HEK293 (cell line): ENCODE results near the gene ANKRD40.
A peak's percentile ranks its signal among the peaks of the same experiment; 100 is the strongest.

ENCODE experiments used
- CTCF ChIA-PET: fragments of 350-600 bp; formaldehyde crosslinking; extraction: SDS; loops from one replicate; lab custom pipeline; 2021; ENCODE audit warnings: antibody characterized with exemption; lab: Yijun Ruan, JAX
- POLR2A ChIA-PET: fragments of 300-600 bp; formaldehyde crosslinking; extraction: SDS; loops from one replicate; lab custom pipeline; 2020; ENCODE audit warnings: antibody characterized with exemption, inconsistent platforms; lab: Yijun Ruan, JAX
- H3K27ac ChIP-seq: fragments of 200-500 bp; sonication (Bioruptor generic); 2 replicates; pipeline ENCODE4 v1.5.1; 2014; ENCODE audit warnings: low read depth, low read length, control low read depth, inconsistent platforms; ENCODE audit errors: extremely low read depth
- H3K36me3 ChIP-seq, 2 experiments: fragments of 200-500 bp in 1 of 2; sonication (Bioruptor generic) in 1 of 2; 1 replicate in 1 of 2; 2 replicates in 1 of 2; pipeline ENCODE4 v1.5.1; 2014 to 2017; ENCODE audit warnings: inconsistent platforms in 2 of 2, low read length in 2 of 2; ENCODE audit not compliant: control insufficient read depth in 2 of 2, insufficient read depth in 1 of 2
- H3K4me1 ChIP-seq: fragments of 200-500 bp; sonication (Bioruptor generic); 2 replicates; pipeline ENCODE4 v1.5.1; 2014; ENCODE audit warnings: mild to moderate bottlenecking, low read length, inconsistent platforms; ENCODE audit not compliant: control insufficient read depth, insufficient read depth
- H3K4me3 ChIP-seq: 2 replicates; pipeline ENCODE4 v1.5.1; 2011; ENCODE audit warnings: low read depth, mild to moderate bottlenecking, control low read depth, low read length, moderate library complexity
- H3K9me3 ChIP-seq: fragments of 200-500 bp; sonication (Bioruptor generic); 2 replicates; pipeline ENCODE4 v1.5.1; 2014; ENCODE audit warnings: low read depth, low read length, inconsistent platforms; ENCODE audit not compliant: control insufficient read depth, insufficient read depth
- BCL11A ChIP-seq: fragments of 450-650 bp; formaldehyde crosslinking; IDR thresholded peaks from 2 replicates; pipeline ENCODE4 v1.5.1; 2016; ENCODE audit warnings: low read depth, missing biosample characterization, missing genetic modification characterization
- HOXA7 ChIP-seq: sonication (generic); formaldehyde crosslinking; IDR thresholded peaks from 2 replicates; pipeline ENCODE4 v1.8.1; 2022; ENCODE audit warnings: missing genetic modification reagents, borderline replicate concordance
- HOXC10 ChIP-seq: sonication (generic); formaldehyde crosslinking; IDR thresholded peaks from 2 replicates; pipeline ENCODE4 v1.8.1; 2023; ENCODE audit warnings: mild to moderate bottlenecking, missing genetic modification reagents
- INSM2 ChIP-seq: fragments of 450-650 bp; formaldehyde crosslinking; IDR thresholded peaks from 2 replicates; pipeline ENCODE4 v1.5.1; 2016; ENCODE audit warnings: missing biosample characterization, missing genetic modification characterization
- KLF1 ChIP-seq: fragments of 450-650 bp; formaldehyde crosslinking; IDR thresholded peaks from 2 replicates; pipeline ENCODE4 v1.5.1; 2016; ENCODE audit warnings: missing biosample characterization, missing genetic modification characterization
- KLF7 ChIP-seq: fragments of 450-650 bp; formaldehyde crosslinking; IDR thresholded peaks from 2 replicates; pipeline ENCODE4 v1.5.1; 2016; ENCODE audit warnings: missing biosample characterization, missing genetic modification characterization, borderline replicate concordance
- KLF8 ChIP-seq: fragments of 450-650 bp; formaldehyde crosslinking; IDR thresholded peaks from 2 replicates; pipeline ENCODE4 v1.5.1; 2016; ENCODE audit warnings: missing biosample characterization, missing genetic modification characterization
- SETDB1 ChIP-seq: IDR thresholded peaks from one replicate; pipeline ENCODE4 v1.6.1; 2017; ENCODE audit warnings: mild to moderate bottlenecking, low read length, moderate library complexity, mixed read lengths; ENCODE audit not compliant: insufficient read length
- TCF7L2 ChIP-seq: IDR thresholded peaks from 2 replicates; pipeline ENCODE4 v1.6.1; 2011; ENCODE audit warnings: low read depth, mild to moderate bottlenecking, inconsistent platforms, low read length, moderate library complexity, borderline replicate concordance
- ZBTB44 ChIP-seq: fragments of 450-650 bp; IDR thresholded peaks from 2 replicates; pipeline ENCODE4 v1.5.1; 2018; ENCODE audit warnings: missing biosample characterization, mild to moderate bottlenecking, missing genetic modification characterization
- ZBTB6 ChIP-seq: fragments of 450-650 bp; formaldehyde crosslinking; IDR thresholded peaks from 2 replicates; pipeline ENCODE4 v1.5.1; 2017; ENCODE audit warnings: missing biosample characterization, missing genetic modification characterization
- ZFP37 ChIP-seq: fragments of 450-650 bp; formaldehyde crosslinking; IDR thresholded peaks from 2 replicates; pipeline ENCODE4 v1.5.1; 2016; ENCODE audit warnings: missing biosample characterization, missing genetic modification characterization
- ZNF16 ChIP-seq: fragments of 450-650 bp; formaldehyde crosslinking; IDR thresholded peaks from 2 replicates; pipeline ENCODE4 v1.5.1; 2016; ENCODE audit warnings: low read depth, missing biosample characterization, missing genetic modification characterization
- ZNF266 ChIP-seq: fragments of 450-650 bp; formaldehyde crosslinking; IDR thresholded peaks from 2 replicates; pipeline ENCODE4 v1.5.1; 2016; ENCODE audit warnings: missing biosample characterization, missing genetic modification characterization, low read depth
- ZNF274 ChIP-seq, 2 experiments: fragments of 200-500 bp in 1 of 2; fragments of 450-650 bp in 1 of 2; sonication (Bioruptor generic) in 1 of 2; formaldehyde crosslinking in 1 of 2; IDR thresholded peaks; 2 replicates each; pipeline versions ENCODE4 v1.5.1 to v1.6.1; 2014 to 2016; ENCODE audit warnings: borderline replicate concordance in 1 of 2, inconsistent platforms in 1 of 2, low read length in 1 of 2, missing biosample characterization in 1 of 2, missing genetic modification characterization in 1 of 2
- ZNF324 ChIP-seq: fragments of 450-650 bp; formaldehyde crosslinking; IDR thresholded peaks from 2 replicates; pipeline ENCODE4 v1.5.1; 2016; ENCODE audit warnings: missing biosample characterization, missing genetic modification characterization
- ZNF529 ChIP-seq: fragments of 450-650 bp; formaldehyde crosslinking; IDR thresholded peaks from 2 replicates; pipeline ENCODE4 v1.5.1; 2017; ENCODE audit warnings: missing genetic modification characterization, missing biosample characterization; ENCODE audit not compliant: insufficient replicate concordance
- ZNF544 ChIP-seq: fragments of 450-650 bp; formaldehyde crosslinking; IDR thresholded peaks from 2 replicates; pipeline ENCODE4 v1.5.0; 2017; ENCODE audit warnings: missing biosample characterization, missing genetic modification characterization
- ZNF621 ChIP-seq: fragments of 450-650 bp; formaldehyde crosslinking; IDR thresholded peaks from 2 replicates; pipeline ENCODE4 v1.5.1; 2017; ENCODE audit warnings: missing biosample characterization, missing genetic modification characterization
- ZNF639 ChIP-seq: fragments of 450-650 bp; formaldehyde crosslinking; IDR thresholded peaks from 2 replicates; pipeline ENCODE4 v1.5.1; 2016; ENCODE audit warnings: missing biosample characterization, missing genetic modification characterization
- ZNF692 ChIP-seq: fragments of 450-650 bp; formaldehyde crosslinking; IDR thresholded peaks from 2 replicates; pipeline ENCODE4 v1.5.1; 2016; ENCODE audit warnings: missing biosample characterization, missing genetic modification characterization
- ZNF792 ChIP-seq: fragments of 450-650 bp; formaldehyde crosslinking; IDR thresholded peaks from 2 replicates; pipeline ENCODE4 v1.5.1; 2016; ENCODE audit warnings: missing biosample characterization, missing genetic modification characterization
- ZSCAN23 ChIP-seq: fragments of 450-650 bp; formaldehyde crosslinking; IDR thresholded peaks from 2 replicates; pipeline ENCODE4 v1.5.1; 2016; ENCODE audit warnings: missing biosample characterization, missing genetic modification characterization

The ANKRD40 gene

GRCh38 chr17:50676065-50676975 lies 31.4 kb downstream of the ANKRD40 start:
- no peaks in the 10 kb centered on the region for H3K4me1 ChIP-seq
- H3K27ac ChIP-seq, result no peak overlapping the region
- H3K4me3 ChIP-seq, result no peak overlapping the region
- ChIA-PET POLR2A (no interaction called here), CTCF (interaction anchor here (0.6 to 2.2 kb wide), 3 partner anchors 17 to 126 kb away, joined by 3 to 9 read pairs (median 3); no protein-coding TSS in a partner anchor)
- H3K36me3 ChIP-seq, result no peaks in the 10 kb centered on the region
- no peaks in the 10 kb centered on the region for H3K9me3 ChIP-seq
- TF ChIP-seq ZSCAN23 (tag by site-specific recombination) (no peak), HOXC10 (CRISPR knock-in tag) (no peak), KLF8 (0 out of 2 replicates have a peak, but pooled peaks have one; percentile 51), KLF1 (tag by site-specific recombination) (peak; percentile 49; the same call in 1 of the 2 replicates), ZBTB6 (tag by site-specific recombination) (no peak), KLF7 (tag by site-specific recombination) (no peak), HOXA7 (CRISPR knock-in tag) (no peak), ZNF274 (IDR thresholded peaks at IDR 0.05; ENCODE audit: low read length) (no peak), ZNF274 (tag by site-specific recombination; IDR thresholded peaks at IDR 0.05; ENCODE audit: borderline replicate concordance) (no peak), TCF7L2 (no peak)

- H3K27ac ChIP-seq, result no peak overlapping the region
- POLR2A ChIA-PET, result no interaction called here
- no peaks in the 10 kb centered on the region for H3K4me1 ChIP-seq
- no peaks in the 10 kb centered on the region for H3K9me3 ChIP-seq
- CTCF ChIA-PET, result interaction anchor here (0.6 to 2.2 kb wide), 3 partner anchors 17 to 125 kb away, joined by 3 to 9 read pairs (median 4); no protein-coding TSS in a partner anchor
- TF ChIP-seq ZNF16 (tag by site-specific recombination), result no peak
- no peak for TF ChIP-seq BCL11A (tag by site-specific recombination)
- no peak overlapping the region for H3K4me3 ChIP-seq
- no peaks in the 10 kb centered on the region for H3K36me3 ChIP-seq
Measured at GRCh38 chr17:50675627-50676026, 32.1 kb downstream of the ANKRD40 start.

- Histone ChIP-seq H3K36me3 (no peaks in the 10 kb centered on the region), H3K9me3 (no peaks in the 10 kb centered on the region), H3K4me1 (no peaks in the 10 kb centered on the region), H3K4me3 (no peak overlapping the region), H3K27ac (no peak overlapping the region)
- CTCF ChIA-PET, result interaction anchor here (0.8 to 2.2 kb wide), 4 partner anchors 25 to 125 kb away, joined by 3 to 9 read pairs (median 6); no protein-coding TSS in a partner anchor
- POLR2A ChIA-PET, result no interaction called here
- TF ChIP-seq ZNF792 (tag by site-specific recombination) (no peak), ZNF692 (tag by site-specific recombination) (no peak), ZNF266 (tag by site-specific recombination) (no peak), ZFP37 (tag by site-specific recombination) (no peak), ZNF639 (tag by site-specific recombination) (no peak), ZNF544 (no peak), ZNF324 (tag by site-specific recombination) (no peak), INSM2 (tag by site-specific recombination) (no peak), ZNF621 (tag by site-specific recombination) (no peak), SETDB1 (no peak), ZNF529 (tag by site-specific recombination) (no peak), ZBTB44 (tag by site-specific recombination) (no peak)
Measured at GRCh38 chr17:50675190-50675589, 32.5 kb downstream of the ANKRD40 start.
